Muscle of arm (tissue), 14 donors: ENCODE results near the gene ALOX5AP. TPM values are rescaled to one million over a fixed set of nuclear protein-coding genes. Genes with fewer than 3 reads are reported as not detected.

ENCODE experiments used
- DNase-seq: peaks from one replicate; pipeline ENCODE4 v3.0.0-alpha.2; 2013
- long read RNA-seq, 11 donors: transcript quantifications; one replicate each; lab custom pipeline, GENCODE V29; 2026
- polyA plus RNA-seq, 12 donors: library from polyadenylated mRNA; unstranded; fragments of 120-200 nt; gene quantifications; one replicate each; pipeline ENCODE4 v1.2.1, GENCODE V29; 2013; ENCODE audit not compliant: insufficient read length in 12 of 12

The ALOX5AP gene
- polyA plus RNA-seq: 1 to 10 TPM in 10 of 12 donors, not detected in 2; 3.6 to 9.4 (median 4.9) TPM
- long read RNA-seq, donor 1, transcript ALOX5AP-201 (5 exons, 904 nt): major isoform, 6 of 6 reads
- long read RNA-seq, donor 1, partial matches to known transcripts: 0 of 6 reads
- long read RNA-seq, donor 1, other reads (novel, unspliced or antisense): 0 of 6 reads
- long read RNA-seq, donor 2, partial matches to known transcripts: 0 of 3 reads
- long read RNA-seq, donor 2, other reads (novel, unspliced or antisense): 0 of 3 reads
- long read RNA-seq, donor 3, partial matches to known transcripts: 0 of 2 reads
- long read RNA-seq, donor 3, other reads (novel, unspliced or antisense): 0 of 2 reads
- long read RNA-seq, donor 4: 0 reads
- long read RNA-seq, donor 5, partial matches to known transcripts: 0 of 2 reads
- long read RNA-seq, donor 5, other reads (novel, unspliced or antisense): 0 of 2 reads
- long read RNA-seq, donor 6, partial matches to known transcripts: 0 of 1 reads
- long read RNA-seq, donor 6, other reads (novel, unspliced or antisense): 0 of 1 reads
- long read RNA-seq, donor 7, partial matches to known transcripts: 0 of 1 reads
- long read RNA-seq, donor 7, other reads (novel, unspliced or antisense): 0 of 1 reads
- long read RNA-seq, donor 8, partial matches to known transcripts: 0 of 2 reads
- long read RNA-seq, donor 8, other reads (novel, unspliced or antisense): 0 of 2 reads
- long read RNA-seq, donor 9, partial matches to known transcripts: 0 of 3 reads
- long read RNA-seq, donor 9, other reads (novel, unspliced or antisense): 0 of 3 reads
- long read RNA-seq, donor 10: 0 reads
- long read RNA-seq, donor 11, partial matches to known transcripts: 0 of 3 reads
- long read RNA-seq, donor 11, other reads (novel, unspliced or antisense): 0 of 3 reads

- no peak for DNase-seq
These were observed at the start of gene ALOX5AP for GRCh38 chr13:30735025-30735871. ALOX5AP (plus strand) TSS chr13:30735543; CDS start chr13:30735606, 63 bp downstream.

DNA sequence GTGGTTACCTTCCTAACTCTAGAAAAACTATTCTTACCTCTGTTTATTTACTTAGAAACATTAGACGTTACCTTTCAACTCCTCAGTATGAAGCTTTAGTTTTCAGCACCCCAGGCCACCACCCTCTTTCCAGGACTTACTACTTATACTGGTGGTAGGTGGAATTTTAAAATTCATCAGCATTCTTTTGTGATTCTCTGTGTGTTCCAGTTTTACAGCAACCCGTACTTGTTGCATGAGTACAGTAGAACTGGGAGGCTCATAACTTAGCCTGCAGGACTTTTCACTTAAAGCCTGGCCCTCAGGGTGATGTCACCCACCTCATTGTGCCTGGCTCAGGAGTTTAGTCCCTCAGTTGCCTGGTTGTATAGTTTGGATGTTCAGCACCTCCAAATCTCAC, 49.4 kb upstream of the ALOX5AP start:
- DNase-seq: no peak

GRCh38 chr13:30687601-30688000, 47.7 kb upstream of the ALOX5AP start:
- no peak for DNase-seq

DNA sequence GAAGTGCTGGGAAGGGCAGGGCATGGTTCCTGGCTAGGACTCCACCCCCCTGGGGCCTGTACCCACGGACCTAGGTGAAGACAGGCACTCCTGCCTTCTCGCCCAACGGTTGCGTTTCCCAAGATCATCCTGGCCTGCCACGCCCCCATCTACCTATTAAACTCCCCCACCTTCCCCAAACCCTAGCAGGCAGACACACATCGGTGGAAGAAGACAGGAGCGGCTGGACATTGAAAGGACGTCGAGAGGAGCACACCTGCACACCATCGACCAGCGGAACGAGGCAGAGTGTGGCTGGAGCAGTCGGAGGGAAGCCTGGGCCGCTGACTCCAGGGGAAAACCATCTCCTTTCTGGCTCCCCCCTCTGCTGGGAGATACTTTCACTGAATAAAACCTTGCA, 45.6 kb upstream of the ALOX5AP start:
- no peak for DNase-seq

DNA sequence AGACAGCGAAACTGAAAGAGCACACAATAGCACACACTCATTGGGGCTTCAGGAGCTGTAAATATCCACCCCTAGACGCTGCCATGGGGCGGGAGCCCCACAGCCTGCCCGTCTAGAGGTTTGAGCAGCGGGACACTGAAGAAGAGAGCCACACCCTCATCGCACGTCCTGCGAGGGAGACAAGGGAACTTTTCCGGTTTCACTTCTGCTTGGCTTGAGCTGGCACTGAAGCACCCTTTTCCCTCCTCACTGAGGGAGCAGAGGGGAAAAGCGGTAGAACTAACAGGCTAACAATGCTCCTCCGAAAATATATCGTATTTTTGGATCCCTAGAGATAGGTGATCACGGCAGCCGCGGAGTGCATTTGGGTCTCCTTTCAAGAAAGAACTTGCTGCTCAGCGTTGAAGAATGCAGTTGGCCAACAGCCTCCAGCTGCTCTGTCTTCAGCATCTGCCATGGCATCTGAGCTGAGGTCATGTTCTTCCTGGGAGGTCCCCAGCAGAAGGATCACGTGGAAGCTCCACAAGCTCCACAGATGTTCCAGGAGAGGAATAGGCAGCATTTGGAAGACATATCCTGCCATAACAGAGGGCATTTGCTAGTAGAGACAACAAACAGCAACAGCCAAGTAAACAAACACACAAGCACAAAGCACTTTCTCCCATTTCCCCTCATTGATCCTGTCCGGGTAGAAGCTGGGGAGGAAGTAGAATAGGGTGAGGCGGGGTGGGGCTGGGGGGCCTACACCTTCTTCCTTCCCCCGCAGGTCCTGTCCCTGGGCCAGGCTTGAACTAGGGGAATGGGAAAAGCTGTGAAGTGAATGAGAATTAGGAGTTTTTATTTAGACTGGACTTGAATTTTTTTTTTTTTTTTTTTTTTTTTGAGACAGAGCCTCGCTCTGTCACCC, 44.8 kb upstream of the ALOX5AP start:
- DNase-seq: peak; percentile 86

DNA sequence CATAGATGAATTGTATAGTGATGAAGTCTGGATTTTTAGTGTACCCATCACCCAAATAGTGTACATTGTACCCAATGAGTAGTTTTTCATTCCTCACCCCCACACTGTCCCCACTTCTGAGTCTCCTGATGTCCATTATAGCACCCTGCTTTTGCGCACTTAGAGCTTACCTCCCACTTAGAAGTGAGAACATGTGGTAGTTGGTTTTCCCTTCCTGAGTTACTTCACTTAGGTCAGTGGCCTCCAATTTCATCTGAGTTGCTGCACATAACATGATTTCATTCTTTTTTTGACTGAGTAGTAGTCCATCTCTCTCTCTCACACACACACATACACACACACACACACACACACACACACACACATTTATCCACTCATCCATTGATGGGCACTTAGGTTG, 43.2 kb upstream of the ALOX5AP start:
- DNase-seq: no peak

GRCh38 chr13:30696278-30697176, 38.8 kb upstream of the ALOX5AP start:
- peak; percentile 34 for DNase-seq

- no peak for DNase-seq
These were observed 38.0 kb upstream of the ALOX5AP start for GRCh38 chr13:30697177-30697953.

DNA sequence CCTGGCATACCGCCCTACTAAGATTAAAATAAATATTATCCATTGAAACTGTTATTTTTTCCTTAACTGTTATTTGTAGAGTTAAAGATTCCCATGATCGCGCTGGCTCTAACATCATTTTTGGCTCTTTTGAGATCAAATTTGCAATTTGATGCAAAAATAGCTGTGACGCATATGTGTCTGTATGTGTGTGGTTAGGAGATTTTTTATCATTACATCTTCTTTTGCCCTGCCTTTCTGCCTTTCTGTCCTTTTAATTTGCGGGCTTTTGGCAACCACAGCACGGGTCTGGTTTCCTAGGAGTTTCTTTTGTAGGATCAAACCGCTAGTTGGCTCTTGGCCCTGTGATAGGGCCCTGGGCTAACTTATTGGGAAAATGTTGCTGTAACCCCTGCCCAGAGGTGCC, 37.3 kb upstream of the ALOX5AP start:
- DNase-seq: peak; percentile 25

DNA sequence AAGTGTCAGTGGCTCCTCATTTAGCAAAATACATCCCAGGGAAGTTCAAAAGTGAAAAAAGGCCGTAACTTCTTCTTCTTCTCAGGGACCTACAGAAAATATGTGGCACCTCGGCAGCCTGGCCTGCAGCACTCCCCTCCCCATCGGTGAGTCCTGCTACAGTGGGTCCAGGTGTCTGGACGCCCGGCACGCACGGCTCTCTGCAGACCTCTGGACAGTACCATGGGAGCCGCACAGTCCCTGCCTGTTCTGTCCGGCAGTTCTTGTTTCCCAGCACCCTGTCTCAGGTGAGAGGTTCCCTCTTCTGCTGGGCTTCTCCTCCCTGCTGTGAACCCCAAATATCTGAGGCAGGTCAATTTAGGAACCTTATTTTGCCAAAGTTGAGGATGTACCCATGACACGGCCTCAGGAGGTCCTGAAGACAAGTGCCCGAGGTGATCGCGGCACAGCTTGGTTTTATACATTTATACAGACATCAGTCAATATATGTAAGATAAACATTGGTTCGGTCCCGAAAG, 36.8 kb upstream of the ALOX5AP start:
- no peak for DNase-seq

DNA sequence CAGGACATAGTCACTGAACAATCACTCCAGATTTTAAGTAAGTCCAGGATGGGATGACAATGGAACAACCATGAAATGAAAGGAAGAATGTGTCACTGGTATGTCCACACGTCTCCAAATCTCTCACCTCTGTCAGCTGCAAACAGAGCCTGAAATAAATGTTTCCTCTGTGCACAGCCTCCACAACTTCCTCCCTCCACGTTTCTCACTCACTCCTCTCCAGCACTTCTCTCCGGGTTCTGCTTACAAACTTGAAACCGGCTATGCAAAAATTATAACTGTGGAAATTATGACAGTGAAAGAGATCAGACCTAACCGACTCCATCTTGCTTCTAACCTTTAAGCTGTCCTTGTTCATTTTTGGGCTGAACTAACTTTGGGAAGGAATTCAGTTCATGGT, 35.0 kb upstream of the ALOX5AP start:
- DNase-seq: no peak

GRCh38 chr13:30702006-30702405, 33.3 kb upstream of the ALOX5AP start:
- no peak for DNase-seq

DNA sequence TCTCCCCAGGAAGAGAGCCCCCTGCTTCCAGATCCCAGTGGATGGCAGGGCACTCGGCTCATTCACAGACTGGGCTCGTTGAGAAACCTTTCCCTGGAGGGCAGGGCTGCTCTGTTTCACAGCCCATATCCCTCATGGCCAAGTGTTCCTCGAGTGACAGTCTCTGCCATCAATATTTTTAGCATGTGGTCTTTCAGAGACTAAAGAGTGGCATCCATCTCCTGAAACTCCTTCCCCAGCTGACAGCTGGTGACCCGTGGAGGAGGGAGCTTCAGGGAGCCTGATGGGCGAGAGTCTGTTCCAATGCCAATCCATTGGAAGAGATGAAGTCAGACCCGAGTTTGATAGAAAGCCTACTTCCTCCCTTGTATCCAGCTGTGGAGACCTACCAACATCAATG, 30.7 kb upstream of the ALOX5AP start:
- no peak for DNase-seq

GRCh38 chr13:30705680-30706079, 29.7 kb upstream of the ALOX5AP start:
- DNase-seq: no peak

- DNase-seq: no peak
These were observed 26.8 kb upstream of the ALOX5AP start for GRCh38 chr13:30708541-30708940.

DNA sequence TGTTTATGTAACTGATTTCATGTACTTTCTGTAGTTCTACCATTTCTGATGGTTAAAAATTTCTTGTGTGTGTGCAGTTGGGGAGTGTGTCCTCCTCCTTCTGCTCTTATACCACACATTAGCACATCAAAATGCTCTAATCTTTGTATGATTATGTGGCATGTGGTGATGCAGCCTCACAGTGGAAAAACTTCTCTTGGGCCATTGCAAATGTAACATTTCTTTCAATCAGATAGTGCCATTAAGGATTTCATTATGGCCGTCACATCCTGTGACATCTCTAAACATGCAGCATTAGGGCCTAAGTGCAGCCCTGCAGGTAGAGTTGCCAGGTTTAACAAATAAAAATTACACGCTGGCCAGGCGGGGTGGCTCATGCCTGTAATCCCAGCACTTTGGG, 24.9 kb upstream of the ALOX5AP start:
- no peak for DNase-seq

GRCh38 chr13:30711375-30711774, 24.0 kb upstream of the ALOX5AP start:
- no peak for DNase-seq

GRCh38 chr13:30711837-30712236, 23.5 kb upstream of the ALOX5AP start:
- no peak for DNase-seq
